HepG2 (cell line): ENCODE measurements around the gene C14orf93. TPM values are rescaled to one million over a fixed set of nuclear protein-coding genes. Genes with fewer than 3 reads are reported as not detected.

ENCODE experiments used
- ARID3A ChIP-seq: IDR thresholded peaks from 2 replicates; pipeline ENCODE4 v1.6.1; 2012; ENCODE audit warnings: low read depth, low read length, improper control_type of control experiment
- ARID5B ChIP-seq: IDR thresholded peaks from 2 replicates; pipeline ENCODE4 v1.4.0; 2020; ENCODE audit warnings: mild to moderate bottlenecking, missing genetic modification reagents
- HOXA7 ChIP-seq: sonication (generic); formaldehyde crosslinking; IDR thresholded peaks from 2 replicates; pipeline ENCODE4 v1.8.1; 2022; ENCODE audit warnings: mild to moderate bottlenecking, missing genetic modification reagents, moderate library complexity
- NBN ChIP-seq: fragments of 450-650 bp; conservative IDR thresholded peaks from 2 replicates; pipeline ENCODE4 v1.6.1; 2017
- NR2F2 ChIP-seq: IDR thresholded peaks from 2 replicates; pipeline ENCODE4 v1.6.1; 2012; ENCODE audit warnings: low read depth, inconsistent platforms, borderline replicate concordance
- PAF1 ChIP-seq: IDR thresholded peaks from 2 replicates; pipeline ENCODE4 v1.6.1; 2016; ENCODE audit warnings: missing genetic modification reagents, missing compliant biosample characterization
- PRDM15 ChIP-seq: sonication (generic); formaldehyde crosslinking; IDR thresholded peaks from 2 replicates; pipeline ENCODE4 v1.4.0; 2020; ENCODE audit warnings: missing genetic modification reagents
- RBAK ChIP-seq: sonication (generic); formaldehyde crosslinking; IDR thresholded peaks from 2 replicates; pipeline ENCODE4 v1.5.1; 2020; ENCODE audit warnings: mild to moderate bottlenecking, missing genetic modification reagents
- YEATS2 ChIP-seq: sonication (generic); formaldehyde crosslinking; IDR thresholded peaks from 2 replicates; pipeline ENCODE4 v1.4.0; 2020; ENCODE audit warnings: missing genetic modification reagents, borderline replicate concordance
- ZNF251 ChIP-seq: sonication (generic); formaldehyde crosslinking; IDR thresholded peaks from 2 replicates; pipeline ENCODE4 v1.9.0; 2021; ENCODE audit warnings: mild to moderate bottlenecking, missing genetic modification reagents
- ZNF275 ChIP-seq: sonication (generic); formaldehyde crosslinking; IDR thresholded peaks from 2 replicates; pipeline ENCODE4 v1.8.0; 2022; ENCODE audit warnings: missing genetic modification reagents, mild to moderate bottlenecking, inconsistent platforms, borderline replicate concordance
- ZNF614 ChIP-seq: IDR thresholded peaks from 2 replicates; pipeline ENCODE4 v1.6.1; 2018; ENCODE audit warnings: missing biosample characterization, missing genetic modification reagents, inconsistent platforms, borderline replicate concordance
- ZNF850 ChIP-seq: sonication (generic); formaldehyde crosslinking; conservative IDR thresholded peaks from 2 replicates; pipeline ENCODE4 v1.9.0; 2021; ENCODE audit warnings: mild to moderate bottlenecking, missing genetic modification reagents
- polyA plus RNA-seq, 8 experiments: library from polyadenylated mRNA; depleted of rRNA in 3 of 8; stranded (reverse) in 7 of 8; unstranded in 1 of 8; fragments of >200 nt; fragmentation: Illumina TruSeq in 4 of 8; extraction: Trizol in 4 of 8; gene quantifications; 2 replicates each; pipeline versions ENCODE4 v1.2.1 to v1.2.3, GENCODE V29; 2011 to 2016; ENCODE audit warnings: low read depth in 4 of 8, missing spikeins in 1 of 8, mixed read lengths in 1 of 8; ENCODE audit not compliant: insufficient read depth in 1 of 8
- total RNA-seq, 5 experiments: library from RNA; depleted of rRNA; stranded (reverse); fragments of >200 nt; fragmentation: Illumina TruSeq; extraction: Trizol; gene quantifications; 2 replicates each; pipeline ENCODE4 v1.2.3, GENCODE V29; 2016; ENCODE audit warnings: low read depth in 1 of 5
- TF ChIP-seq, protein P1 (sequence below): sonication (generic); formaldehyde crosslinking; IDR thresholded peaks from 2 replicates; pipeline ENCODE4 v1.8.1; 2023; ENCODE audit warnings: mild to moderate bottlenecking, missing genetic modification reagents

The C14orf93 gene
- total and polyA plus RNA-seq, 2 of the 13 experiments (the other 11 are each of a cell fraction or from before 2014, with no cell fraction given) = 11.4 to 22.5 TPM

DNA sequence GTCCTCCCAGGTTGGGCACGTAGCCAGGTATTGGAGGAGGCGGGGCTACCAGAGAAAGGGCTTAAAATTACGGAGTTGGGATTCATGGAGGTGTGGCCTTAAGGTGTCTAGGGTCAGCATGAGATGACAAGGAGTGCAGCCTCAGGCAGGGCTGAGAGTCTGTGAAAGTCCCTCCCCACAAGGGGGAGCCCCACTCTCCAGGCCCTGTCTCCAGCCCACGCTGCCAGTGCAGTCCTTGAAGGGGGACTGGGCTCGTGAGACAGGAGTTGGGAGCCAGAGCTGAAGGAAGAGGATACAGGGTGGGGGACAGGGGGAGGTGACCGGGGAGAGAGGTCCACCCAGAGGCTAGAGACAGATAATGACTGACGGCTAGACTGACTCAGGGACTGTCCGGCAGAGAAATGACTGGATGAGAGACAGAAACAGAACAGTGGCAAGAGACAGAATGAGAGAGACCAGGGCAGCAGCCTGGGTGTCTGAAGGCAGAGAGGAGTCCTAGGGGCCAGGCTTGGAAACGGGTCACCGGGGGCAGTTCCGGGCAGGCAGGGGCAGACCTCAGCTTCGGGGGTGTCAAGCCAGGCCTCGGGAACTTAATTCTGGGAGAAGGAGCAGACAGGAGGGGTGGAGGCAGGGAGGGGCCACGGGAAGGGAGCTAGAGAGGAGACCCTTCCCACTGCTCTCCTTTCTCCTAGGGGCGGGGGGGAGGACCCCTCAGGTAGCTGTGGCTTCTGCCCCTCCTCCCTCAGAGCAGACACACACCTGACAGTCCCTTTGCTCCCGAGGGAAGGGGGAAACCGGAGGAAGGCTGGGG lies 46.4 kb upstream of the C14orf93 start (continued):
- TF ChIP-seq PRDM15 (CRISPR knock-in tag) = no peak
- peak; percentile 66 for TF ChIP-seq ARID5B (CRISPR knock-in tag)
- no peak for TF ChIP-seq ZNF850 (CRISPR knock-in tag)
- no peak for TF ChIP-seq NR2F2
- TF ChIP-seq, protein P1, sequence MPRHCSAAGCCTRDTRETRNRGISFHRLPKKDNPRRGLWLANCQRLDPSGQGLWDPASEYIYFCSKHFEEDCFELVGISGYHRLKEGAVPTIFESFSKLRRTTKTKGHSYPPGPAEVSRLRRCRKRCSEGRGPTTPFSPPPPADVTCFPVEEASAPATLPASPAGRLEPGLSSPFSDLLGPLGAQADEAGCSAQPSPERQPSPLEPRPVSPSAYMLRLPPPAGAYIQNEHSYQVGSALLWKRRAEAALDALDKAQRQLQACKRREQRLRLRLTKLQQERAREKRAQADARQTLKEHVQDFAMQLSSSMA (CRISPR knock-in tag) = 0 out of 2 replicates have a peak, but pooled peaks have one; percentile 48
- 0 out of 2 replicates have a peak, but pooled peaks have one; percentile 30 for TF ChIP-seq ARID3A
- TF ChIP-seq ZNF614 (CRISPR knock-in tag) = 0 out of 2 replicates have a peak, but pooled peaks have one; percentile 18
- no peak for TF ChIP-seq RBAK (CRISPR knock-in tag)
- no peak for TF ChIP-seq NBN
- no peak for TF ChIP-seq ZNF275 (CRISPR knock-in tag)
- no peak for TF ChIP-seq PAF1 (CRISPR knock-in tag)
- TF ChIP-seq ZNF251 (CRISPR knock-in tag) = no peak
- TF ChIP-seq HOXA7 (CRISPR knock-in tag) = no peak
- peak; percentile 75; the same call in 1 of the 2 replicates for TF ChIP-seq YEATS2 (CRISPR knock-in tag)
